RPMI7951 (cell line): Measurements from ENCODE around the gene PSMD14. TPM values are rescaled to one million over a fixed set of nuclear protein-coding genes. Genes with fewer than 3 reads are reported as not detected.
"Not testable (repeated sequence)": the region's sequence is repeated elsewhere in the genome, so short reads cannot be mapped to it uniquely, and the experiment has no call there.

Source experiments
- DNase-seq: peaks from one replicate; pipeline ENCODE4 v3.0.0-alpha.2; 2012; ENCODE audit warnings: low read depth
- total RNA-seq: library from RNA; depleted of rRNA; stranded (reverse); fragments of >200 nt; shearing (Covaris generic); gene quantifications from 2 replicates; pipeline ENCODE4 v1.2.3, GENCODE V29; 2014; rRNA removed

The PSMD14 gene
- total RNA-seq = 198 and 202 TPM in 2 replicates

DNA sequence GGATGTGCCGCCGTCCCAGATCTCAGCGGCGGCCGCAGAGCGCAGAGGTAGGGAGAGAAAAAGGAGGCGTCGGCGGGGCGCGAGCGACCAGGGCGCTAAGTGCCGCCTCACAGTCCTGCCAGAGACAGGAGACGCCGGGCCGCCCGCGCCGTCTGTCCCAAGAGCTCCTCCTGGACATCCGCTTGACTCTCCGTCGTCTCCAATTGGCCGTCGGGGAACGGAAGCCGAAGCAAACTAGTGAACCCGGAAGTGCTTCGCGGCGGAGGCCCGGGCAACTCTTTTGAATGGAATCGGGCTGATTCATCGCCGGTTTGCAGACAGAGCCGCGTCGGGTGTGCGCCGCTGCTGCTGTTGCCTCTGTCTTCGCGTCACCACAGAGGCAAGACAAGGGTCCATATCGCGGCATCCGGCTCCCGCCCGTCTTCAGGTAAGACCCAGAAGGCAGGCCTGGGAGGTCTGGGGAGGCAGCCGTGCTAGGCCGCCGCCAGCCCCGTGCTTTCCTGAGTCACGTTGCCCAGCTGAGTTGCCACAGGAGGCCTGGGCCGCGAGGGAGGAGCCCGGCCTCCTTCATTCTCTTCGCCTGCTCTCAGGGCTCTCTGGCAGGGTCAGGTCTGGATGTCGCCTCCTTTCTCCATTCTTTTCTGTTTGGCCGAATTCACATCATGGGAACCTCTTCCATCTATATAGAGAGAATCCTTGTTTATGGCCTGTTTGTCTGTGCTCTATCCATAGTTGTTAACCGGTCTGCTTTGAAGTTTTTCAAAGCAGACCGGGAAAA lies at the start of gene PSMD14:
PSMD14 (plus strand) TSS at position 248 of the 778 bp plus-strand sequence. CDS start 10,401 bp downstream, outside the sequence.
- DNase-seq = peak; percentile 96

DNA sequence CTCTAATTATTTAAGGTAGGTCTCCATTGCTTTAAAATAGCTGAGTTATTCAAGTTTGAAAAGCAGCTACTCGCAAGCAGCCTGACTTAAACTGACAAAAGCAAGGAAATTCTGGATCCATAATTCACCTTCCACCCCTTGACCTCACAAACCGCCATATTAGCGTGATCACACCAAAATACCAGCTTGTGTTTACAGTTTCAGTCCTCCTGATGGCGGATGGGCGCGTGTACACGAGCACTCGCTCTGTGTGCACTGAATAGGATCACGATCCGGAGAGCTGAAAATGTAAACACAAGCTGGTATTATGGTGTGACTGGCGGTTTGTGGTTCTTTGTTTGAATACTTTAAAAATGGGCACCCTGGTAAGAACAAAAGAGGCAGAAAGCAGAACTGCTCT lies 42.4 kb upstream of the PSMD14 start:
- DNase-seq = no peak

DNA sequence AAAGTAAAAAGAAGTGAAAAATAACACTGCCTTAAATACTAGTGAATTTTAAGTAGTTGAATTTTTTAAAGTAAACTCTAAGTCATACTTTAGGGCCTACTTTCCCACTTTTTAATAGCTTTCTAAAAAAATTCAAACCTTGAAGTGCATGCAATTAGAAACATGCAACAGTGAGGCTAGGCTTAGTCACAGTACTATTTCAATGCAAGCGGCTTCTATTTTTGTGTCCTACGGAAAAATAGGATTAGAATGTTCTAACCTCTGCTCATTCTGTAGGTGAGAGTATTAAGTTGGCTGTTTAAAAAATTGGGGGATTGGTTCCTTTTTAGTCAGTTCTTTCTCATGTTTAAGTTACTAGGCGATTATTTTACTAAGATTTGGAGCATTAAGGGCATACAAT lies 39.1 kb upstream of the PSMD14 start:
- DNase-seq = no peak

DNA sequence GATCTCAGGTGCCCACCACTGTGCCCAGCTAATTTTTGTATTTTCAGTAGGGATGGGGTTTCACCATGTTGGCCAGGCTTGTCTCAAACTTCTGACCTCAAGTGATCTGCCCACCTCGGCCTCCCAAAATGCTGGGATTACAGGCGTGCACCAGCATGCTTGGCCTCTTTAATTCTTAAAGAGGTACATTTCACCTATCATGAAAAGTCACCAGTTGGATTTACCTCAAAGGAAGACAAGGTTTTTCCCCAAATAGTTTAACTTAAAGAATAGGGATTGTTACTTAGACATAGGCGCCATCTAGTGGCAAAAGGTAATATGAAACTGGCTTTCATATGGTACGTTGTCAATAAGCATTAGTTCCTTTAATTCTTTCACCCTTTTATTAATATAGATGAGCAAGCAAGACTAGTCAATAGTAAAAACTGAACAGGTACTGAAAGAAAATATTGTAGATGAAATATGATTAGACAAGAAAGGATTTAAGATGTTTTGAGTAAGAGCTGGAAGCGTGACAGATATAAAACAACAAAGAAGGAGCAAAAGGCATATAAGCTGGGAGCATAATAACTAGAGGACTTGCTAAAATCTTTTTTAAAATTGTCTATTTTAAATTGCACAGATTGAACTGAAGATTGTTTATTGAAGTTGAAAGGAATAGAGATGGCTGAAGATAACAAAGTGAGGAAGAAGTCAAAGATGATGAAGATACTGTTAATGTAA lies 35.0 kb upstream of the PSMD14 start:
- peak; percentile 61 for DNase-seq

DNA sequence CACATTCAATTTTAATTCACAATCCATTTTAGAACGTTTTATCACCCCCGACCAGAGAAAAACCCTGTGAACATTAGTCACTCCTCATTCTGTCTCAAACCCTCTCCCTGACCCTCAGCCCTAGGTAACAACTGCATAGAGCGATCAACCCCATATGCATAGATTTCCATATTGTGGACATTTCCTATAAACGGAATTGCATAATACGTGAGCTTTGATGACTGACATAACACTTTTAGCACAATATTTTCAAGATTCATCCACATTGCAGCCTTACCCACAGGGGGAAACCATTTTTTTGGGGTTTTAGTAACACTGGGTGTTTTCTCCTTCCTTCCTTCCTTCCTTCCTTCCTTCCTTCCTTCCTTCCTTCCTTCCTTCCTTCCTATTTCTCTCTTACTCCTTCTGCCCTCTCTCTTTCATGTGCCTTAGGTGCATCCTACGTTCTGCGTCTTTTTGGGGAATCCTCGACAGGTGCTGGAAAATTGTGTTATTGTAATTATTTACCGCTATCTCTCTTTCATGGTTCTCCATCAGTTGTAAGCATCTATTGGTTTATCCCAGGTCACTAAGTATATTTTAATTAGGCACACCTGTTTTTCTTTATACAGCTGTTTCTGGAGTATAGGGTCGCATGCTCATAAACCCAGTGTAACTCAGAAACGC lies 29.5 kb upstream of the PSMD14 start:
- peak; percentile 75 for DNase-seq

DNA sequence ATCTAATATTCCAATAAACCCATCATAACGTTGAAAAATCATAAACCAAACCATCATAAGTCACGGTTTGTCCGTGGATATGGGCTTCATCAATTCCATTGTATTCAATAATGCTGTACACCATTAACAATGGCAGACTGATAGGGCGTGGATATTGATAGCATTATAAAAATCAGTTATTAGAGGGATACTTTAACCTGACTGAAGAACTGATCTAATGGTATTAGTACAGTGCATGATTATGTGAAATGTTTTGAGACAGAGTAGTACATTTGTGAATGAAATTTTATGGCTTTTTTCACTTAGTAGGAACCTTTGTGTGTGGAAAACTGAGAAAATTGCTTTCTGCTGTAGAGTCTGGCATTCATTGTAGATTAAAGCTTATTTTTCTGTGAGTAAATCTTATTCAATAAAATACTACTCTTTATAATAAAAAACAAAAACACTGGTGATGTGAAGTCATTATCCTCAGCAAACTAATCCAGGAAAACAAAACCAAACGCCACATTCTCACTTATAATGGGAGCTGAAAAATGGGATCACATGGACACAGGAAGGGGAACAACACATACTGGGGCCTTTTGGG lies 28.9 kb upstream of the PSMD14 start:
- DNase-seq = peak; percentile 28

DNA sequence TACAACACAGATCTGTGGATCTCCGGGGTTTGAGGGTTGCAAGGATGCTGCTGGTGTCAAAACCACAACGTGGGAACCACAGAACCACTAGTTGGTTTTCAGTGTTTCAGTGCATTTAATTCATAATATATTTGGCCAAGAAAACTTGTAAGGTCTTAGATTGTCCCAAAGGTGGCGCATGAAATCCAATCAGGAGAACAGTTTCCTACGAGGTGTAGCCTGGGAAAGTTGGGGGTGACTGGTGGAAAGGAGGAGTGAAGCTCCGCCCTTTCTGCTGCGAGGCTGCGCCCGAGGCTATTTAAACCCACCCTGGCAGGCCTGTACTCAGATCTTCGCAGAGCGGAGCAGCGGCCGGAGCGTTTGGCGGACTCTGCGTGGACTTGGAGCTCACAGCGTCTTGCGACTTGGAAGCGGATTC lies 27.3 kb upstream of the PSMD14 start:
- peak; percentile 32 for DNase-seq

DNA sequence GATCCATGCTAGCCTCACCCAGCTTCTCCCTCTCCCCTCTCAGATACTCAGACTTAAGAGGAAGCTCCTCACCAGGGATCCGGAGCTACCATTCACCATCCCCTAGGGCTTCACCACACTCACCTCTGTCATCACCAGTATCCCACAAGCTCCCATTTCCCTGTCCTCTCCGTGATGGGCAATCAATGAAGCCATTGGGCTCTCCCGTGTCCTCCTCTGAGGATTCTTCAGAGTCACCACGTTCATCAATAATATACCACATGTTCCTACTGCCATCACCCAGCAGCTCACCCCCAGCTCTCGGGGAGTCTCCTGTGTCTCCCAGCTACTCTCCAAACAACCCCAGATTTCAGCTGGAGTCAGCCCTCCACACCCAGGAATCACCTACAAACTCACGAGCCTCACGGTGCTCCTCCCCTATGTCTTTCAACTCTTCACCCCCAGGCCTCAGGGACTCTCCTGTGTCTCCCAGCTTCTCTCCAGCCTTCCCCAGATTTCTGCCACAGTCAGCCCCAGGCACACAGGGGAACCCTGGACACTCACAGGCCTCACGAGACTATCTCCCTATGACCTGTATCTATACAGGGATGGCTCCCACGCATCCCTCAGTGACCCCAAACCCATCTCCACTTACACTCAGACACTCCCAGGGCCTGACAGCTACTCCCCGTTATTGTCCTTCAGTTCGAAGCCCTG lies 26.5 kb upstream of the PSMD14 start:
- not testable (repeated sequence) for DNase-seq

DNA sequence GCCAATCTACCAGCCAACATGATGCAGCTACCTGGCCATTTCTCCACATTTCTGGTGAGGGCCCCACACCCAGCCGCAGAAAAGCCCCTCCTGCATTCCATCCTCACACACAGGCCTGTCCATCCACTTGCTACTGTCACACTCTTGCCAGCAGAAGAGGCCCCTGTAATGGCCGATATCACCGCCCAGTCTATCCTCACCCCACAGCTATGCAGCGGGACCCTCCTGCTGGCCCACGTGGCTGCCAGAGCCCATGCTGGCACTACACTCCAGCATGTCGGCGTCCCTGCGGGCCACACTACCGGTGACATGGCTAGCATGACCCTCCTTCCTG lies 25.9 kb upstream of the PSMD14 start:
- DNase-seq = not testable (repeated sequence)

DNA sequence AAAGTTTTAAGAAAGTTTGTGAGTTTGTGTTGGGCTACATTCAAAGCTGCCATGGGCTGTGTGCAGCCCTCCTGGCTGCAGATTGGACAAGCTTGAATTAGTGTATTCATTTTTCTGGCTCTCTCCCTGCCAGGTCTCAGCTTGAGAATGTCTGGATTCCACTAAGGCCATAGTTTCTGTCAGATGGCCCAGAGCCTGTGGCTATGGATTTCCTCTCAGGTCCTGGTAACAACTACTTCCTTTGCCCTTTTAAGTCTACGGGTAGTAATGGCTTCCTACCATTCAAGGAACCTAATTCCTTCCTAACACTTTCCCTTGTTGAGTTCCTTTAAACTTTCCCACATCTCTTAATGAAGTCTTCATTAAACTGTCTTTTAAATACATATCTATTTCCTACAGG lies 24.3 kb upstream of the PSMD14 start:
- DNase-seq = peak; percentile 17

DNA sequence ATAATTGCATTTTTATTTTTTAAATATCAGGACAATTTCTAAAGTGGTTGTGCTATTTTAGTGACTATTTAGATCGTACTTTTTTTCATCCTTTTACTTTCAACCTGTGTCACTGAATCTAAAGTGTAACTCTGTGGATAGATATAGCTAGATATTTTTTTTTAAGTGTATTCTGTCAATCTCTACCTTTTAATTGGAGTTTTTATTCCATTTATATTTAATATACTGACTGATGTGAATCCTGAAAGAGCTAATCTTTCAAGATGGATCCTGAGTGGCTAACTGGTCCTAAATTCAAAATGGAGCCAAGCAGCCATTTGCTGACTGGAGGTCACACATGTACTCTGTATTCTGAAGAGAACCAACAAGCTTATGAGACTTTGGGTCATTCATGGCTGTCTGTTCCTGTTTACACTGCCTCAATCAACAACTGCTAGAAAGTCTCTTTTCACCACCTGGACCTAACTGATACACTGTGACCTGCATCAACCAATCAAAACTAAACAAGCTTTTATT lies 4.6 kb upstream of the PSMD14 start:
- DNase-seq = no peak

DNA sequence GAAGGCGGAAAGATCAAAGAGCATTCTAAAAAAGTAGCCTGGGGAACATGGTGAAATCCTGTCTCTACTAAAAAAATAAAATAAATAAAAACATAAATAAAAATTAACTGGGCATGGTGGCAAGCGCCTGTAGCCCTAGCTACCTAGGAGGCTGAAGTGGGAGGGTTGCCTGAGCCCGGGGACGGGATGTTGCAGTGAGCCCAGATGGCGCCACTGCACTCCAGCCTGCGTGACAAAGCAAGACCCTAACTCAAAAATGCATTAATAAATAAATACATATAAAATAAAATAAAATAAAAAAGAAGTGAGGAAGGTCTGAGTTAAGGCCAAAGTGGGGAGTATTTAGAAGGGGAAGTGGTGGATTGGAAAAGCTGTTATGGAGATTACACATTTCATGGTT lies 1.3 kb upstream of the PSMD14 start:
- DNase-seq = no peak

DNA sequence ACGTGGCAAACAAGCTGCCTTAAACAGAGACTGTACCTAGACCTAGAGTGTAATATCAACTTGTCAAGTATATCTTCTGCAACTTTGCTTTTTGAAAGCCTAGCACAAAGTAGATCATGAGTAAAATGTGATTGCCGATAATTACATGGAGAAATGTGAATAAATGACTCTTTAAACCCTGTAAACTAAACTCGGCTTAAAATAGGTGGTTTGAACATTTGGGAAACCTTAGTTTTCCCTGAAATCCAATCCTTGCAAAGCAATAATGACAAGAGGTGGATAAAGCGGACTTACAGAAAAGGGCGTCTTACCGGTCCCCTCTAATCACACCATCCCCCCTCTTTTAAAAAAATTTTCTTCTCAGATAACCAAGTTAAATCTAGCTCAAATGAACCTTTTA lies 549 bp upstream of the PSMD14 start:
- DNase-seq = no peak

DNA sequence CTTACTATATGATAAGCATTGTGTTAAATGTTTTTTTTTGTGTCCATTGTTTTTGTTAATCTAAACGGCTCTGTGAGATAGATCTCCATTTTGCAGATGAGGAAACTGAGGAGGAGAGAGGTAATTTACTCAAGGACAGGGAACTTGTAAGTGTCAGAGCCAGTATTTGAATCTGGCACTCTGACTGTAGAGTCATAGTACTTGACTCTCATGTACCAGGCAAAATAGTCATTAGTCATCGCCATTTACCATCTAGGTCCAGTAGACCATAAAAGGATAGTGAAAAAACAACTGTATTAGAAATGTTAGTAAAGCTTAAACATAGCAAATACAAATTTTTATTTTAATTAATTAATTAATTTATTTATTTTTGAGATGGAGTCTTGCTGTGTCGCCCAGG lies 4.8 kb downstream of the PSMD14 start:
- DNase-seq = peak; percentile 42

DNA sequence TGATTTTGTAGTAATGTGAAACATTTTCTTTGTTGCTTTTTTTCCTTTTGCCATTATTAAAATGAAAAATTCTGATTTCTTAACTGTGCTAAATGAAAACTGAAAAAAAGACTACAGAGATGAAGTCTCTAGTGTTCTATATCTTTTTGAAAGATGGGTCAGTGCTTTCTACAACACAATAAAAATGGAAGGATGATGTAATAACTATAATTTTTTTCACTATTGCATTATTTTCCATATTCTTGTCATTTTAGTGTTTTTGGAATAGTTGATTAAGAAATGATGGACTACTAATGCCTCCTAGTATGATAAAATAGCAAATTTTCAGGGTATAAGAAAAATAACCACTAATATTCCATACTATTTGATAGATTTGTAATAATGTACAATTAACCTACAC lies 7.2 kb downstream of the PSMD14 start:
- DNase-seq = no peak

DNA sequence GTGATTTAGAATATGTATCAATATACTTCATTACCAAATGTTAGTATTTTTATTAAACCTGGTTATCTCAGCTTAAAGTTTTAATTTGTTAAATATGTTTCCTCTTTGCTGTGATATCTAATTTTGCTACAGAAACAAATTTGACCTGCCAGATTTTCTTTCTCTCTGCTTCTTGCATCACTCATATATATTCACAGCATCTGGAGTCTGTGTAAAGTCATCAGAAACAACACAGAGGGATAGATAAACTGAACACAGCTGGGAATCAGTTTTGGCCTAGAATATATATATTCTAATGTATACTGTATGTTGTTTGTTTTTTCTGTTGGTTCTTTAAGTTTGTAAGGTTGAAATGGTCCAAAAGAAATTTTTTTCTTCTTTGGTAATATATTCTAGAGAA lies 8.5 kb downstream of the PSMD14 start:
- no peak for DNase-seq

DNA sequence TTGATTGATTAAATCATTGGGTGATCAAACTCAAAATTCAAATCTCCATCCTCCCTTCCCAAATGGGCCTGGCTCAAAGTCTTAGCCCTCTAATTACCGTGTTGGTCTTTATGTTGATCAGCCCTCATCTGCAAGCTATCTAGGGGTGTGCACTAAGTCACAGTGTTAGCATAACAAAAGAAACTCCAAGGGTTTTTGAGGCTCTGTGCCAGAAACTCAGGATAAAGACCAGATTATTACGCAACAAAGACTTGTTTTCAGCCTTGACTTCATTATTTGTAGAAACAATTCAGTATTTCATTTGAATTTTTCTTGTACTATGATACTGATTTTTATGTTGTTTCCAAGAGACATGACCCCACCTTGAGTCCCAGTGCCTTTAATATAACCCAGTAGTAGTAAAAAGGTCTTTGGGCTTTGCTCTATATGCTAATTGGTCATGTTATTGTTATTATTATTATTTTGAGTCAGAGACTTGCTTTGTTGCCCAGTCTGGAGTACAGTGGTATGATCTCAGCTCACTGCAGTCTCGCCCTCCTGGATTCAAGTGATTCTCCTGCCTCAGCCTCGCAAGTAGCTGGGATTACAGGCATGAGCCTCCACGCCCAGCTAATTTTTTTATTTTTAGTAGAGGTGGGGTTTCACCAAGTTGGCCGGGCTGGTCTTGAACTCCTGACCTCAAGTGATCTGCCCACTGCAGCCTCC lies 13.9 kb downstream of the PSMD14 start:
- DNase-seq = no peak

DNA sequence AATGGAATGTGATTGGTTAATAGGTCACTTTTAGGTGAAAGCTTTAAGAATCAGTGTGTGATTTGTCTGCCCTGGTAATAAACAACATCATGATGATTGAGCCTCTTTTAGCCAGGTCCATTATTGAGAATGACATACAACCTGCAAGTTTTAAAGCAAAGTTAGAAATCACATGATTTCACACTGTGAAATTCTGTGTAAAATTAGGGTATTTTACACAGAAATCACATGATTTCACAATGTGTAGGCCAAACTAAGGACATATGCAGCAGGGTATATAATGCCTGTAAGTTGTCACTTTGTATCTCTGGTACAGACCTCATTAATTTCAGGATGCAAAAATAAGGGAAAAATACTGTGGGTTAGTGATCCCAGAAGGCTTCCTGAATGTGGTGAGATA lies 16.7 kb downstream of the PSMD14 start:
- no peak for DNase-seq

DNA sequence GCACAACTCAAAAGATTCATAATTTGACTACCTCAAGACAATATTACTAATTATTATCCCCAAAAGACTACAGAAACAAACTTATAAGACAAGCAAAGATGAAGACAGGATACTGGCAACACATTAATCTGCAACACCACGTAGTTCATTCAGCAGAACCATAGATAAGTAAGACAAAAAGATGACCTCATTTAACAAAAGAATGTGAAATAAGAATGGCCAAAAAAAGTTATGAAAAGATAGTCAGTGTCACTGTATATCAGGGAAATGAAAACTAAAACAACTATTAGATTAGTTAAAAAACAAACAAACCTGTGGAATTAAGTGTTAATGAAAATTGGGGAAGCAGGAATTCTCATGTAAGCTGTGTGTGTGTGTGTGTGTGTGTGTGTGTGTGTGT lies 19.4 kb downstream of the PSMD14 start:
- DNase-seq = no peak

DNA sequence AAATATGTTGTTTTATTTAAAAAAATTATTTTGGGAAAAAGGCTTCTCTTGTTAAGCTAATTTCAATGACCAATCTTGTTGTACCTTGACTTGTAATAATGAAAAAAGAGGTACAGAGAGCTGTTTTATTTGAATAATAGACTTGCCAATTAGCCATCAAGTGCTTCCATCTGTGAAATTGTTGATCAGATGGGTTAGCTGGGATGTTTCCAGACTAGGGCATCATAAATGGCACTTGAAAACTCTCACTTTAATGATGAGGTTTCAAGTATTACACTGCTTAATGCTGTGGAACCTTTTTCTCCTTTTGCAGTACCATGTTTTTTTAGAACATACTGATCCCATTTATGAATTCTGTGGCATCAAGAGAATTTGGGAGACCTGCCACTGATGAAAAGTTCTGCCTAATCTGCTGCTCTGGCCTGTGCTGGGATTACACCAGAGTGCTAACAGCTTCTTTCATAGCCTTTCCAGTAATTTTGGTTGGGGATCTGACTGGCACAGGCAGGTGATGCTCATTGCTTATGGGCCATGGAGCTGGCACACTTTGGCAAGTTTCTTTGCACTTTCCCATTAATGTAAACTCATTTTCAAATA lies 24.2 kb downstream of the PSMD14 start:
- DNase-seq = no peak

DNA sequence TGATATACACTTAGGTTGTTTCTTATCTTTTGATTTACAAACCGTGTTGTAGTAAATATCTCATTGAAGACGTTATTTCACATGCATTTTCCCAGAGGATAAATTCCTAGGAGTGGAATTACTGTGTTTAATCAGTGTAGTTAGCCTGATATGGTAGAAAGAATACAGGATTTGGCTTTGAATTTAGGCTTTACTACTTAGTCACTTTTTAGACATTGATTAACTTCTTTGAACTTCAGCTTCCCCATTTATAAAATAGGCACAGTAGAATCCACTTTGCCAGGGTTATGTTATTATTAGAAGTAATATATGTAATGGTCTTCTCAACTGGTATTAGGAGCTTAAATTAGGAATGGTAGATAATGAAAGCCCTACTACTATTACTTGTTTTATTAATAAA lies 27.4 kb downstream of the PSMD14 start:
- DNase-seq = no peak
